Fibroblast of skin of left biceps (primary cell): ENCODE measurements around the gene ZNF280D.

Experiments used
- DNase-seq, 2 experiments: peaks; one replicate each; pipeline ENCODE4 v3.0.0-alpha.2; 2013; ENCODE audit warnings: low read depth in 2 of 2

Gene ZNF280D

GRCh38 chr15:56754772-56755370 is 21.6 kb upstream of the ZNF280D start:
- peak; percentile 82 to 83 for DNase-seq

DNA sequence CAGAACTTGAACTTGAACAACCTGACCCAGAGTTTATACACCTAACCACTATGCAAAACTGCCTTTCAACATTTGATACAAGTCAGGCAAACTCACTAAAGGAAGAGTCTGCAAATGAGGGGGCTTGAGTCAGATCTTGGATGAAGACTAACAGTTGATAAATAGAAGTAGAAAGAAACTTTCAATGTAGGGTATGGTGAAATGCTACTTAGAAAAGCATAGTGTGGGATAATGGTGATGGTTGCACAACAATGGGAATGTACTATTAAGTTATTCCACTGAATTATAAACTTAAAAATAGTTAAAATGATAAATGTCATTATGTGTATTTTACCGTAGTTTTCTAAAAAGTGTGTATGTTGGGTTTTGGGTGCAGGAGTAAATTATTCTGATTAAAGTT is 19.7 kb upstream of the ZNF280D start:
- no peak for DNase-seq

DNA sequence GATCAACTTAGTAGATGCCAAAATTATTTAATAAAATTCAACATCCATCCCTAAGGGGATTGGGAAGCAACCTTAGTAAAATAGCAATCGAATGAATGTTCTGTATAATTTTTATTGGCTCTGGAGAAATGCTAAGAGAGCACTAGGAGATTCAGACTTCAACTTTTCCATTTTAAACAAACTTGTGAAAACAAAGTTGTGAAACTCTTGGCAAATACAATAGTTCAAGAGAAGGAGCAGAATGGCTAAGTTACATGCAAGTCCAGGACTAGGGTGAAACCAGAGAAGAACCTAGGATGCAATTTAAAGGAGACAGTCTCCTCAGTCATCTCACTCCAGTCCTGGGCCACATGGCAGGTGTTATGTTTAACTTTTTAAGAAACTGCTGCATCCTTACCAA is 16.7 kb upstream of the ZNF280D start:
- no peak for DNase-seq

DNA sequence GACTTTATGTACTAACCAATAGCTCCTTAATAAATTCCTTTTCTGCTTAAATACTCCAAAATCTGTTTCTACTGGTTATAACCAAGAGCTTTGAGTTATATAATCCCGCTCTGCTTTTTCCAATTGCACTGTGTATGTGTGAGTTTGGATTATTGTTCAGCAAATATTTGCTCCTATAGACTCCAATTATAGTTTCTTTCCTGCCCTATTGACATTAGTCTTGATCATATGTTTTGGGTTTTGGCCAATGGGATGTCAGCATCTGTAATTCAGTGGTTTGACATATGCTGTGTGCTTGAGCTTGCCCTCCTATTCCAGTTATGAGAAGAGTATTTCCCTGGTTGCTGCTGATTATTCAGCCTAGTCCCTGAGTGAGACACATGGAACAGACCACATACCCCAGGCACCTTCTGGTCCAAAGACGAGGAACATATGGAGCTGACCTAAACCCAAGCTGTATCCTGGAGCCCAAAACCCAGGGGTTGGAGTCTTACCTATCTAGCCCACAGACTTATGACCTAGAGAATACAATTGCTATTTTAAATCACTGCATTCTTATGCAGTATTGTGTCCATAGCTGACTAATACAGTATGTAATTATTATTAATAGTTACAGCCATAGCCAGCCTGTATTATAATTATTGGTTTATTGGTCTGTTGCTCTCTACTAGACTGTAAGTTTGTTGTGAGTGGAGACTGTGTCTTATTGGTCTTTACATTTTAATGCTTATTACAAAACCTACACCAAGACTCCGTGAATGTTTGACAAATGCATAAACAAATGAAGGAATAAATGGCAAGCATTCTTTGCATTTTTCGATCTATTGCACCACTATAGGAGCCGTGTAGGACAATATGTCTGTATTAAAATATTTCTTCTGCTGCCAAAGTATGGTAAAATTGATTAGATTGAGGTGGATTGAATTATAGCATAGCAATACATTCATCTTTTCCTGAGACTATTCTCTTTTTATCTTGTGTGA is 11.7 kb upstream of the ZNF280D start:
- DNase-seq = peak in 1 of 2 experiments; percentile 27

GRCh38 chr15:56741541-56741940 is 8.2 kb upstream of the ZNF280D start:
- DNase-seq = no peak

- DNase-seq = no peak
Observed at GRCh38 chr15:56739964-56740640, 6.8 kb upstream of the ZNF280D start.

- no peak for DNase-seq
Observed at GRCh38 chr15:56739474-56739873, 6.2 kb upstream of the ZNF280D start.

DNA sequence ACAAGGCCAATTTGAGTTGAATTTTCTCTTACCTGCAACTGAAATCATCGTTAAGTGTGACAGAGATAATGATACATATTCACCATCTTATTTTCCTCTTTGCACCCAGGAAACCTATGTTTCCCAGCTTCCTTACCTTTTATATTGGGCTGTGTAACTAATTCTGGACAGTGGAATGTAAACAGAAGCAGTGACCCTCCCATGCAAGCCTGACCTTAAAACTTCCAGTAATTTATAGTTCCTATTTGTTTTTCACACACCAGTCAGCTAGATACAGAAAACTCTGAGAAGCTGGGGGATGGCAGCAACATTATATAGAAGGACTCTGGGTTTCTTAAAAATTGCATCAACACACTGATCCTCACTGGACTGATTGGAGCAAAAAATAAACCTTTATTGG is 4.5 kb upstream of the ZNF280D start:
- DNase-seq = no peak

GRCh38 chr15:56736881-56737707 is 3.8 kb upstream of the ZNF280D start:
- no peak for DNase-seq

DNA sequence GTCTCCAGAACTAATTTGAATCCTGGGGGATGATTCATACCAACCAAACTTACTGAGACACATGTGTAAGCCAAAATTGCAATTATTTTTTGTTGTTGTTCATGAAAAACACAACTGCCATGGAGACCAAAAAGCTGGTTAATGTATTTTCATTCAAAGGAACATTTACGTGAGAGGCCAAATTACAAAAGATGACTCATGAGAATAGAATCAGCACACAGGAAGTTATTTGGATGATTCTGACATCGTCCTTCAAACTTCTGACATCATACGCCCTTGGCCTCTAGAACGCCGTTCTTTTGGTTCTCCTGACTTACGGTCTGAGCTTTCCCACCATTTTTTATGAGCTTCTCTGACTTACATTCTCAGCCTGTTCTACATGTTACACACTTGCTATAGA is 3.0 kb upstream of the ZNF280D start:
- no peak for DNase-seq

DNA sequence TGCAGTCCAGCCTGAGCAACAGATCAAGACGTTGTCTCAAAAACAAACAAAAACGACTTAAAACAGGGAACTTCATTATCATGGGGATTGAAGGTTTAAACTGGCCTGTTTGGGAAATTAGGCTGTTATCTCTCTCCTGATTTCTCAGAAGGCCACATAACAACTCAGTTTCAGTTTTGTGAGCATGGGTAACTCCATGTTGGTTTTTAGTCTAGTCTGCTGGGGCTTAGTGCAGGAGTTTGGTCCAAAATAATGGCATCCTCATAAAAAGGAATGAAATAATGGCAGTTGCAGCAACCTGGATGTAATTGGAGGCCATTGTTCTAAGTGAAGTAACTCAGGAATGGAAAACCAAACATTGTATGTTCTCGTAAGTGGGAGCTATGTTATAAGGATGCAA is 2.3 kb upstream of the ZNF280D start:
- DNase-seq = no peak

DNA sequence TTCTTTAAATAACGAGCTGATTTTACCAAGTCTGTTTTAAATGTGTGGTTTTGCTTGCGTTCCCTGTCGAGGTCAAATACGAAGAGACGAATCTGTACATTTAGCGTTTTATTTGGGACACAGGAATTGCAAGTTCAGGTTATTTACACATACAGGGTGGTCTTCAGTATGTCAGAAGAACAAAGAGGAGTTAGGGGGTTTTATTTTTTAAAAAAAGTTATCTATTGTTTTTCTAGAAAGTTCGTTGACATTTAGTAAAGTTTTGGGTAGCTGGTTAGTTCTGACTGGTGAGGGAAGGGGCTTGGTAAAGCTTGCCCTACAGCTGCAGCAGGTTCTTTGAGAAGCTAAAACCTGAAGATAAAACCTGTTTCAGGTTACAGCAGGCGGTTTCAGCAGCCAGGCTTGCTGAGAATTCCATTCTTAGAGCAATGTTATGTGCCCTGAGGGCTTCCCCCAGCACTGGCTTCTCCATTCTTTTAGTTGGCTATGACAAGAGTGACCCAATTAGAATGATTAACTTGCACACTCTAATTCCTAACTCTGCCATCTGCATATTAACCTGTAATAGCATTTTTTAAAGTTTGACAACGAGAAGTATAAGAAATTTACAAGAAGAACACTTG is 815 bp upstream of the ZNF280D start:
- no peak for DNase-seq

DNA sequence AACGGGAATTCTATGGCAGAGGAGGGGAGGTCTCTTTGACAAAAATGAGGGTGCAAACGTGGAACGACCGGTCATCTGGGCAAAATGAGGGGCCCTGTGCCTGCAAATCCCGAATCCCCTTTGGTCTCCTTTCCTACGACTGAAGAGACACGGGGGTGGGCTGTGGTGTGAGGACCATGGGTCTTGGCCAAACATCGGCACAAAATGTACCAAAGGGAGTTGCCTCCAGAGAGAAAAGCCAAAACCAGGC is 498 bp downstream of the ZNF280D start:
- DNase-seq = no peak

- DNase-seq = peak in 1 of 2 experiments; percentile 19
Observed at GRCh38 chr15:56732135-56732885, 999 bp downstream of the ZNF280D start.

GRCh38 chr15:56731548-56731947 is 1.8 kb downstream of the ZNF280D start:
- no peak for DNase-seq

DNA sequence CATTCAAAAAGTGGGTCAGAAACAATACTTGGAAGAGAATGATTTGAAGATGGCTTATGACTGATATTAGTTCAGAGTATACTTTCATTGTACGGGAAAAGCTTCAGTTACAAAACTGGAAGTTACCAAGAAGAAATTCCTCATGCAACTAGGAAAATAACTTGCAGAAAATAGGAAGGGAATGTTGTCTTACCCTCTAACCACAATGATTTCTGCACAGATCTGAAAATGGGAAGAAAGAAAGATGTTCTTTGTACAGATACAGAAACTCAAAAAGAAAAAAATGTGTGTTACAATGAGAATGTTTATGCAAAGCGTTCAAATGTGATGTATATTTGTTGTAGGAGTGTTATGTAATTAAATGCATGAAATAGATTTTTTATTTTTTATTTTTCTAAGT is 3.7 kb downstream of the ZNF280D start:
- no peak for DNase-seq

GRCh38 chr15:56725386-56725785 is 7.9 kb downstream of the ZNF280D start:
- no peak for DNase-seq

DNA sequence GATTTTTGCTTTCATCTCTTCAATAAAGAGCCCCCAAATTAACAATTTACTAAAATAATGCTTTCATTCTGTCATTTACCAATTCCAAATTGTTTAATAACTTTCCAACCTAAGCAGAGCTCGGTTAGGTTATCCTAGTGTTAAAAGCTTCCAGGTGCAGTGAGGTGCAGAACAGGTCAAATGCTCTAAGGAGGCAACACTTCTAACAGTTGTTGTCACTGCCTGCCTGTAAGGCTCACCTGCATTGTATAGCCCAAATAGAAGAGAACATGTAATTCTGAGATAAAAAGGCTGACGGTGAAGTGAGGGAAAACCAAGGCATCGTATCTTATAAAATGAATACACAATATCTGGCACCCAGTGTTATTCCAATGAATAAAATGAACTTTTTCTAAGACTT is 9.1 kb downstream of the ZNF280D start:
- no peak for DNase-seq

DNA sequence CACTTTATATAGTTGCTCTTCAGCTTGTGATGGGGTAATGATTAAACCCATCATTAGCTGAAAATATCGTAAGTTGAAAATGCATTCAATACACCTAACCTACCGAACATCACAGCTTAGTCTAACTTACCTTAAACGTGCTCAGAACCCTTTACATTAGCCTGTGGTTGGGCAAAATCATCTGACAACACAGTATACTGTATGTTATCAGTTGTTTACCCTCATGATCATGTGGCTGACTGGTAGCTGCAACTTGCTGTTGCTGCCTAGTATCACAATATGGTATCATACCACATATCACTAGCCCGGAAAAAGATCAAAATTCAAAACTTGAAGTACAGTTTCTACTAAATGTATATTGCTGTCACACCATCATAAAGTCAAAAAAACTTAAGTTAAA is 9.5 kb downstream of the ZNF280D start:
- DNase-seq = no peak

GRCh38 chr15:56719774-56720555 is 13.3 kb downstream of the ZNF280D start:
- DNase-seq = no peak
